Upper lobe of left lung (tissue), 6 donors: ENCODE measurements around the gene LHFPL5. TPM values are rescaled to one million over a fixed set of nuclear protein-coding genes. Genes with fewer than 3 reads are reported as not detected.

Source experiments
- ATAC-seq, 2 donors: fragments of 200-7000 bp; cut with Tn5 transposase; one replicate each; pipeline ENCODE4 v1.9.1; 2022; ENCODE audit warnings: mild to moderate bottlenecking in 2 of 2, moderate library complexity in 2 of 2; ENCODE audit not compliant: low FRiP score in 2 of 2
- DNase-seq, 2 donors: peaks; one replicate each; pipeline ENCODE4 v3.0.0-alpha.2; 2019 to 2020
- H3K27ac ChIP-seq, 4 donors: fragments of 200-600 bp; sonication (generic); one replicate each; pipeline ENCODE4 v1.5.1; 2016 to 2019
- H3K27me3 ChIP-seq, 4 donors: fragments of 200-600 bp; sonication (generic); one replicate each; pipeline ENCODE4 v1.5.1; 2017 to 2019
- H3K36me3 ChIP-seq, 4 donors: fragments of 200-600 bp; sonication (generic); one replicate each; pipeline ENCODE4 v1.5.1; 2016 to 2019
- H3K4me1 ChIP-seq, 4 donors: fragments of 200-600 bp; sonication (generic); one replicate each; pipeline ENCODE4 v1.5.1; 2018 to 2019
- H3K4me3 ChIP-seq, 4 donors: fragments of 200-600 bp; sonication (generic); one replicate each; pipeline ENCODE4 v1.5.1; 2017 to 2019; ENCODE audit warnings: mild to moderate bottlenecking in 2 of 4, moderate library complexity in 1 of 4
- H3K9me3 ChIP-seq, 4 donors: fragments of 200-600 bp; sonication (generic); one replicate each; pipeline ENCODE4 v1.5.1; 2018 to 2019
- CTCF ChIP-seq, 6 experiments: fragments of 450-650 bp in 4 of 6; fragments of 200-600 bp in 2 of 6; sonication (generic) in 2 of 6; IDR thresholded peaks; one replicate each; pipeline ENCODE4 v1.5.1; 2016 to 2019; ENCODE audit warnings: antibody characterized with exemption in 6 of 6
- EP300 ChIP-seq, 4 donors: sonication (generic); formaldehyde crosslinking; IDR thresholded peaks; one replicate each; pipeline ENCODE4 v1.5.1; 2017; ENCODE audit warnings: antibody characterized with exemption in 4 of 4, control low read depth in 2 of 4
- POLR2A ChIP-seq, 4 donors: fragments of 450-650 bp; IDR thresholded peaks; one replicate each; pipeline ENCODE4 v1.5.1; 2016 to 2017; ENCODE audit warnings: antibody characterized with exemption in 4 of 4, mild to moderate bottlenecking in 2 of 4
- POLR2AphosphoS5 ChIP-seq, 2 donors: sonication (generic); formaldehyde crosslinking; IDR thresholded peaks; one replicate each; pipeline ENCODE4 v1.5.1; 2017; ENCODE audit warnings: antibody characterized with exemption in 2 of 2
- WGBS, 2 donors: methylation state at CpG; one replicate each; pipeline ENCODE4 v1.1.5; 2017 to 2018; 5-methylcytosine and 5-hydroxymethylcytosine counted together
- total RNA-seq, 6 donors: library from RNA; depleted of rRNA in 4 of 6; stranded (reverse); fragments of >200 nt in 4 of 6; gene quantifications; one replicate each; pipeline versions ENCODE4 v1.1.0 to v1.2.1, GENCODE V29; 2016 to 2021
- donor health status: DM: no; HTN: no; CAD: no; lungs with moderate emphysema.
- donor health status: DM: no; HTN: yes; CAD: no; lungs with severe emphysema.

The LHFPL5 gene
- not detected for total RNA-seq

DNA sequence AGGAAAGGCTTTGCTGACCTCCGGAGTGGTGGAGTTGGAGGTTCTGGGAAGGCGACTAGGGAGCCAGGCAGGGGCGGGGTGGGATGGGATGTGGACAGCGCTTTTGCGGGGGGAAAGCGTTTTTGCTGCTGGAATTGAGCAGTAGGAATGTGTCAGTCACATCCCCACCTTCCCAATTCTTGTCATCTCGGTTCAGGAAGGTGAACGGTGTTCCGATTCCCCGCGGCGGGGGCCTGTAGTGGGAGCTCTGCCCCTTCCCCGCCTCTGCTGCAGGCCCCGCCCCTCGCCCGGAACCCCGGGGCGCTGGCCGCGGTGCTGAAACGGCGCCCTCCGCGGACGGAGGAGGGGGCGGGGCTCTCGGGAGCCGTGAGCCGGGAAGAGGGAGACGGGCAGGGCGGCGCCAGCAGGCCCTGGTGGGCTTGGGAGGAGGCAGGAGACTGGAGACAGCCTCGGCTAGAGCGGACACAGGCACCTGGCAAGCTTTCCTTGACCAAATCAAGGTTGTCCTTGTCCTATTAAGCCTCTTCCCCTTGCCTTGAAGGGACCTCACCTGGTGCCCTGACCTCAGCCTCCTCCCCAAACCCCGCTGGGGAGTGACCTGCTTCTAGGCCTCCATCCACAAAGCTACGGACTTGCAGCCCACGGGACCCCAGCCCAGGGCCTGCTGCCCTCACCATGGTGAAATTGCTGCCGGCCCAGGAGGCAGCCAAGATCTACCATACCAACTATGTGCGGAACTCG lies at the start of gene LHFPL5:
Gene LHFPL5, plus strand, starts transcription at position 357 of the 741 bp plus-strand sequence. Its CDS starts 319 bp downstream, at position 676.
- Histone ChIP-seq H3K36me3 (no peaks in the 10 kb centered on the region), H3K27ac (no peak within 1 kb of the TSS), H3K4me1 (peaks cover 0 to 9% (median 5%) of the 10 kb centered on the region in 4 donors), H3K9me3 (no peaks in the 10 kb centered on the region), H3K4me3 (peak within 1 kb of the TSS in 2 of 4 donors; percentile 11 to 18), H3K27me3 (peaks cover 0 to 3% (median 0%) of the 10 kb centered on the region in 4 donors)
- WGBS, 2 donors, result 15 to 27% methylated on average over 25 to 29 of the region's 40 CpGs
- ATAC-seq (peak; percentile 77 to 84), DNase-seq (peak; percentile 35 to 91)
- TF ChIP-seq POLR2A (IDR thresholded peaks at IDR 0.05) (no peak), POLR2AphosphoS5 (IDR thresholded peaks at IDR 0.05) (no peak), CTCF (IDR thresholded peaks at IDR 0.05) (no peak)

GRCh38 chr6:35757456-35758123 lies 47.6 kb upstream of the LHFPL5 start:
- Histone ChIP-seq H3K4me1 (no peaks in the 10 kb centered on the region), H3K27me3 (no peaks in the 10 kb centered on the region), H3K9me3 (no peaks in the 10 kb centered on the region), H3K36me3 (no peaks in the 10 kb centered on the region), H3K4me3 (no peak overlapping the region), H3K27ac (no peak overlapping the region)
- ATAC-seq (no peak), DNase-seq (no peak)
- WGBS, 2 donors, result 52 to 54% methylated on average over 7 to 10 of the region's 10 CpGs
- no peak for TF ChIP-seq EP300 (IDR thresholded peaks at IDR 0.05)
- TF ChIP-seq POLR2AphosphoS5 (IDR thresholded peaks at IDR 0.05), result no peak
- no peak for TF ChIP-seq CTCF (IDR thresholded peaks at IDR 0.05)
- TF ChIP-seq POLR2A (IDR thresholded peaks at IDR 0.05), result no peak

- DNase-seq, result no peak
- Histone ChIP-seq H3K27ac (no peak overlapping the region), H3K27me3 (peaks cover 0 to 6% (median 4%) of the 10 kb centered on the region in 4 donors), H3K36me3 (no peaks in the 10 kb centered on the region), H3K9me3 (no peaks in the 10 kb centered on the region), H3K4me1 (peaks cover 0 to 4% (median 1%) of the 10 kb centered on the region in 4 donors), H3K4me3 (no peak overlapping the region)
- ATAC-seq, result no peak
- no peak for TF ChIP-seq CTCF (IDR thresholded peaks at IDR 0.05)
- no peak for TF ChIP-seq EP300 (IDR thresholded peaks at IDR 0.05)
- no peak for TF ChIP-seq POLR2A (IDR thresholded peaks at IDR 0.05)
- TF ChIP-seq POLR2AphosphoS5 (IDR thresholded peaks at IDR 0.05), result no peak
- WGBS, 2 donors, result 57 to 78% methylated on average over 3 of the region's 3 CpGs
Measured at GRCh38 chr6:35759426-35759825, 45.7 kb upstream of the LHFPL5 start.

- Histone ChIP-seq H3K4me1 (peaks cover 0 to 6% (median 1%) of the 10 kb centered on the region in 4 donors), H3K9me3 (no peaks in the 10 kb centered on the region), H3K4me3 (no peak overlapping the region), H3K27me3 (peaks cover 0 to 9% (median 6%) of the 10 kb centered on the region in 4 donors), H3K27ac (no peak overlapping the region), H3K36me3 (no peaks in the 10 kb centered on the region)
- TF ChIP-seq CTCF (IDR thresholded peaks at IDR 0.05) (no peak), POLR2A (IDR thresholded peaks at IDR 0.05) (no peak), EP300 (IDR thresholded peaks at IDR 0.05) (no peak), POLR2AphosphoS5 (IDR thresholded peaks at IDR 0.05) (no peak)
- DNase-seq, result peak in 1 of 2 donors; percentile 71
- no peak for ATAC-seq
- 86 to 88% methylated on average over 22 to 23 of the region's 23 CpGs for WGBS, 2 donors
Measured at GRCh38 chr6:35765739-35766138, 39.4 kb upstream of the LHFPL5 start.
